Testis (tissue), 3 donors: ENCODE results near the gene CCL2. TPM values are rescaled to one million over a fixed set of nuclear protein-coding genes. Genes with fewer than 3 reads are reported as not detected.
A peak's percentile ranks its signal among the peaks of the same experiment; 100 is the strongest.

ENCODE experiments used
- DNase-seq: peaks from one replicate; pipeline ENCODE4 v3.0.0-alpha.2; 2019
- H3K27ac ChIP-seq, 2 donors: fragments of 200-600 bp; sonication (generic); one replicate each; pipeline ENCODE4 v1.5.1; 2019
- H3K27me3 ChIP-seq: fragments of 200-600 bp; sonication (generic); one replicate; pipeline ENCODE4 v1.5.1; 2019
- H3K36me3 ChIP-seq: fragments of 200-600 bp; sonication (generic); one replicate; pipeline ENCODE4 v1.5.1; 2017; ENCODE audit warnings: low read depth; ENCODE audit errors: missing control alignments
- H3K4me1 ChIP-seq: fragments of 200-600 bp; sonication (generic); one replicate; pipeline ENCODE4 v1.5.1; 2019
- H3K4me3 ChIP-seq, 2 donors: fragments of 200-600 bp; sonication (generic); one replicate each; pipeline ENCODE4 v1.5.1; 2017 to 2019
- H3K9me3 ChIP-seq: fragments of 200-600 bp; sonication (generic); one replicate; pipeline ENCODE4 v1.5.1; 2017
- CTCF ChIP-seq, 3 experiments: fragments of 450-650 bp in 2 of 3; fragments of 200-600 bp in 1 of 3; sonication (generic) in 1 of 3; IDR thresholded peaks; one replicate each; pipeline ENCODE4 v1.5.1; 2016 to 2019; ENCODE audit warnings: antibody characterized with exemption in 3 of 3, mild to moderate bottlenecking in 2 of 3, moderate library complexity in 1 of 3
- POLR2A ChIP-seq: fragments of 450-650 bp; IDR thresholded peaks from one replicate; pipeline ENCODE4 v1.6.1; 2017; ENCODE audit warnings: antibody characterized with exemption, mild to moderate bottlenecking, moderate library complexity
- WGBS, 2 donors: methylation state at CpG; one replicate each; pipeline ENCODE4 v1.1.5; 2018; 5-methylcytosine and 5-hydroxymethylcytosine counted together
- intact Hi-C: fragments of 100-400 bp; cut with DNase I; formaldehyde crosslinking; loops from one replicate; pipeline ENCODE4 v1.15.1; 2023; ENCODE audit warnings: low total_unique reads
- polyA plus RNA-seq: library from polyadenylated mRNA; stranded (reverse); fragments of 350-450 nt; fragmentation: Illumina TruSeq; extraction: RNeasy Lipid Tissue Mini Kit (QIAGEN cat#74804); gene quantifications from one replicate; pipeline ENCODE4 v1.2.3, GENCODE V29; 2014; ENCODE audit warnings: low read depth, low replicate concordance; ENCODE audit not compliant: insufficient read depth
- total RNA-seq, 2 donors: library from RNA; depleted of rRNA; stranded (reverse); fragments of >200 nt; gene quantifications; one replicate each; pipeline ENCODE4 v1.2.3, GENCODE V29; 2016

CCL2 gene
- total and polyA plus RNA-seq, 3 donors from 2014 or later: 1.0 to 35.8 (median 4.4) TPM

DNA sequence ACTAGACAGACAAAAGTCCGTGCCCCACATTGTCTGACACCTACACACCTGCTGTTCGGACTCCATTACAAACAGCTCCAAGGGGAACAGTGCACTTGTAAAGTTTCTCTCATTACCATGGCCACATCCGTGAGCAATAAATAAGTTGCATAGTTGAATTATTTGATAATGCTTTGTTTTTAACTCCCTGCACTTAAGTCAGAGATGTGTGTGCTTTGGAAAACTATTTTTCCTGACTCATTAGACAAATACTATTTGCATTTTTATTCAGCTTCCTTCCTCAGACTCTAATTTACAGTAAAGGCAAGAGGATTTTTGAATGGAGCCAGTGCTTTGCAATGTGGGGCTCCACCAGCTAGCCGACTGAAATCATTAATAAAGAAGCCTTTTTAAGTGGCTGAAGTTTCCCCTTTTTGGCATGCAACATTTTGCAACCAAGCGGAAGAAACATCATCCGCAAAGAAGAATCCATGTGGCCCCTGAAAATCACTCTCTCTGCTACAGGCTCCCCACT is 6.5 kb upstream of the CCL2 start:
- no peak overlapping the region for H3K4me3 ChIP-seq
- peaks cover 57% of the 10 kb centered on the region for H3K4me1 ChIP-seq
- TF ChIP-seq CTCF (IDR thresholded peaks at IDR 0.05): no peak
- no peak for TF ChIP-seq POLR2A
- H3K27ac ChIP-seq: no peak overlapping the region
- 42 to 61% methylated on average over 6 of the region's 6 CpGs for WGBS, 2 donors
- no peaks in the 10 kb centered on the region for H3K36me3 ChIP-seq
- no peak for DNase-seq
- no peaks in the 10 kb centered on the region for H3K9me3 ChIP-seq
- no peaks in the 10 kb centered on the region for H3K27me3 ChIP-seq
- intact Hi-C loops: no loop called here

GRCh38 chr17:34249061-34249460 is 6.0 kb upstream of the CCL2 start:
- Histone ChIP-seq H3K4me3 (no peak overlapping the region), H3K4me1 (peaks cover 61% of the 10 kb centered on the region), H3K36me3 (no peaks in the 10 kb centered on the region), H3K27ac (no peak overlapping the region), H3K9me3 (no peaks in the 10 kb centered on the region), H3K27me3 (no peaks in the 10 kb centered on the region)
- WGBS, 2 donors: 72 to 89% methylated on average over 1 of the region's 1 CpG
- intact Hi-C loops: no loop called here
- no peak for TF ChIP-seq POLR2A
- TF ChIP-seq CTCF (IDR thresholded peaks at IDR 0.05): no peak
- DNase-seq: no peak

GRCh38 chr17:34249478-34249877 is 5.6 kb upstream of the CCL2 start:
- H3K4me1 ChIP-seq: peaks cover 65% of the 10 kb centered on the region

GRCh38 chr17:34251186-34251585 is 3.9 kb upstream of the CCL2 start:
- H3K9me3 ChIP-seq: no peaks in the 10 kb centered on the region
- H3K4me3 ChIP-seq: no peak overlapping the region
- H3K27me3 ChIP-seq: no peaks in the 10 kb centered on the region
- DNase-seq: no peak
- H3K4me1 ChIP-seq: peaks cover 80% of the 10 kb centered on the region
- H3K27ac ChIP-seq: no peak overlapping the region
- WGBS, 2 donors: 83 to 86% methylated on average over 3 of the region's 3 CpGs
- H3K36me3 ChIP-seq: no peaks in the 10 kb centered on the region
- TF ChIP-seq POLR2A (no peak), CTCF (IDR thresholded peaks at IDR 0.05) (no peak)
- intact Hi-C loops: no loop called here

More at GRCh38 chr17:34249478-34249877, 5.6 kb upstream of the CCL2 start:
- H3K36me3 ChIP-seq: no peaks in the 10 kb centered on the region
- H3K27me3 ChIP-seq: no peaks in the 10 kb centered on the region
- 29 to 75% methylated on average over 1 of the region's 1 CpG for WGBS, 2 donors
- intact Hi-C loops: no loop called here
- no peaks in the 10 kb centered on the region for H3K9me3 ChIP-seq
- no peak overlapping the region for H3K27ac ChIP-seq
- TF ChIP-seq CTCF (IDR thresholded peaks at IDR 0.05) (no peak), POLR2A (no peak)
- no peak overlapping the region for H3K4me3 ChIP-seq
- no peak for DNase-seq

- H3K27ac ChIP-seq: peak overlapping the region in 1 of 2 donors; percentile 18
- intact Hi-C loops: no loop called here
- no peak for TF ChIP-seq CTCF (IDR thresholded peaks at IDR 0.05)
- no peak for TF ChIP-seq POLR2A
- peaks cover 80% of the 10 kb centered on the region for H3K4me1 ChIP-seq
- 19% methylated on average over 5 of the region's 5 CpGs for WGBS, 2 donors
- H3K9me3 ChIP-seq: no peaks in the 10 kb centered on the region
- DNase-seq: no peak
- no peak overlapping the region for H3K4me3 ChIP-seq
- no peaks in the 10 kb centered on the region for H3K27me3 ChIP-seq
- H3K36me3 ChIP-seq: no peaks in the 10 kb centered on the region
These were observed 3.0 kb upstream of the CCL2 start for GRCh38 chr17:34252095-34252443.
